NCI-H1417 treated with DMSO at 0.1 percent for 48 hours (cell line): ENCODE measurements around the gene NAIP.
"Not testable (repeated sequence)": the region's sequence is repeated elsewhere in the genome, so short reads cannot be mapped to it uniquely, and the experiment has no call there.

Experiments
- DNase-seq: peaks from one replicate; lab custom pipeline; 2025; lab: John Stamatoyannopoulos, UW

NAIP gene

DNA sequence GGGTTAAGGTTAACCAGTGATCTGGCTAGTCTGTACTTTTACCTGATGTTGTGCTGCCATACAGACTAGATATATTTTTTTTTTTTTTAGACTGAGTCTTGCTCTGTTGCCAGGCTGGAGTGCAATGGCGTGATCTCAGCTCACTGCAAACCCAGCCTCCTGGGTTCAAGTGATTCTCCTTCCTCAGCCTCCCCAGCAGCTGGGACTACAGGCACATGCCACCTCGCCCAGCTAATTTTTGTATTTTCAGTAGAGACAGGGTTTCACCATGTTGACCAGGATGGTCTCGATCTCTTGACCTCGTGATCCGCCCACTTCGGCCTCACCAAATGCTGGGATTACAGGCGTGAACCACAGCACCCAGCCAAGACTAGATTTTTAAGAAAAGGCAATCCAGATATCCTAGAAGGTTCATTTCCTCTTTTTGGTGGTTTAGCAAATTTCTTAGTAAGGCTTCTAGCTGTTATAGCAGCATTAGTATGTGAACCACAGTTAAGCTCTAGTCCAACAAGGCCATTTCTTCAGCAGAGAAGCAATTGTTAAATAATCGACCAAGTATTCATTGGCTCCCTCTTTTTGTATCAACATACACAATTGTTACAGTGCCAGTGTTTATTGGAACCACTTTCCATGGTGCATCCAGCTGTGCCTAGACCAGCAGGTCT is at the start of gene NAIP:
Gene NAIP, minus strand, starts transcription at position 51 of the 665 bp plus-strand sequence. CDS start 12,424 bp downstream, outside the sequence.
- DNase-seq, result not testable (repeated sequence)

DNA sequence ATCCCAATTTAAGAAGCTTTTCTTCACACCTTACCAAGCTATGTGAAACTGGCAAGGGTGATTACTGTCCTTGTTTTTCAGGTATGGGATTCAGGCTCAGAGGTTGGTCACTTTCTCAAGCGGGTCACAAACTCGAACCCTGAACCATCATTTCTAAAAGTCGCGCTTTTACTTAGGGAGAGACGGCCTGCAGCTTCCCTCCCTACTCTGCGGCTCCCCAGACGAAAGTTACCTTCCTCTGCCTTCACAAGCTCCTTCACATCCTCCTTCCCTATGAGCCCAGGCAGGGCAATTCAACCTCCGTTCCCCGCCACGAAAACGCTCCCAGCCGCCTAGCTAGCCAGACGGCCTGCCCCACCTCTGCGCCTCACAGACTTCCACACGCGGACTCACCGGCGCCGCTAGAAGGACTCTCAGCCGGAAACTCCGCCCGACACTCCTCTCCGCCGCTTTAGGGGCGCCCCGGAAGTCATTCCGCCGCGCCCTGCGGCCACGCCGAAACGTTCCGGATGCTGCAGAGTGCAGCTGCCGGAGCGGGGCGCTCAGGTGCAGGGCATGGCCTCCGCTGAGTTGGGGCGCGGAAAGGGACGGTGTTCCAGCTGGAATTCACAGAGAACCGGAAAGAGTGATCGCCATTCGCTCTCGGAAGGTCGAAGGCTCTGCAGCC is 42.3 kb upstream of the NAIP start, which contains the start of gene GTF2H2:
Gene GTF2H2, minus strand, starts transcription at position 415 of the 667 bp plus-strand sequence. CDS start 4,913 bp downstream, outside the sequence.
- DNase-seq, result not testable (repeated sequence)

- DNase-seq, result not testable (repeated sequence)
These were observed 36.2 kb upstream of the NAIP start for GRCh38 chr5:71061322-71061721.

DNA sequence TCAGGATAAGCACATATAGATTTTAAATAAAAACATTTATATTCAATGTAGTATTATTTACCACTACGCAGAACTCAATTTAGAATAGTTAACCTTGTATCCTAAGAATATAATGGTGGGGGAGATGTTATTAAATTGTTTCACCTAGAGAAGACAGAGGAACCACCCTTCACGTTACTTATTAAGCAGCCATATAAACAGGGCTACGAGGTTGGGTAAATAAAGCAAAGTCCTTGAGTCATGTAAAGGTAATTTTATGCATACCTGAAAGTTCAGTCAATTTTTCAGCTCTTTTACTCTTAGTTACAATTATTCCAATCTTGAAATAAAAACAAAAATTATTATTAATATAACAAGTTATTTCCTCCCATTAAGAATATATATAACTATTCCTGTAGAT is 34.3 kb upstream of the NAIP start:
- not testable (repeated sequence) for DNase-seq

GRCh38 chr5:71044808-71045207 is 19.7 kb upstream of the NAIP start:
- not testable (repeated sequence) for DNase-seq

GRCh38 chr5:71044128-71044527 is 19.0 kb upstream of the NAIP start:
- not testable (repeated sequence) for DNase-seq

GRCh38 chr5:71031046-71031776 is 6.1 kb upstream of the NAIP start:
- not testable (repeated sequence) for DNase-seq

- DNase-seq, result not testable (repeated sequence)
These were observed 4.5 kb downstream of the NAIP start for GRCh38 chr5:71020643-71021042.

GRCh38 chr5:71018376-71019005 is 6.6 kb downstream of the NAIP start:
- not testable (repeated sequence) for DNase-seq

DNA sequence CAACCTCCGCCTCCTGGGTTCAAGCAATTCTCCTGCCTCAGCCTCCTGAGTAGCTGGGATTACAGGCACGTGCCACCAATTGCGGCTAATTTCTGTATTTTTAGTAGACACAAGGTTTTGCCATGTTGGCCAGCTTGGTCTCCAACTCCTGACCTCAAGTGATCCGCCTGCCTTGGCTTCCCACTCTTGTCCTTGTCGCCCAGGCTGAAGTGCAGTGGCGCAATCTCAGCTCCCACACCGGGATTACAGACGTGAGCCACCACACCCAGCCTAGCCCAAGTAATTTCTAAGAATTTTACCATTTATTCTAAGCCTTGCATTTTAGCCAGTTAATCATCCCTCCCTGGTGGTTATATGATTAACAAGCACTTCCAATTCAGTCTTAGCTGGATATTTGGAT is 11.0 kb downstream of the NAIP start:
- DNase-seq, result no peak

DNA sequence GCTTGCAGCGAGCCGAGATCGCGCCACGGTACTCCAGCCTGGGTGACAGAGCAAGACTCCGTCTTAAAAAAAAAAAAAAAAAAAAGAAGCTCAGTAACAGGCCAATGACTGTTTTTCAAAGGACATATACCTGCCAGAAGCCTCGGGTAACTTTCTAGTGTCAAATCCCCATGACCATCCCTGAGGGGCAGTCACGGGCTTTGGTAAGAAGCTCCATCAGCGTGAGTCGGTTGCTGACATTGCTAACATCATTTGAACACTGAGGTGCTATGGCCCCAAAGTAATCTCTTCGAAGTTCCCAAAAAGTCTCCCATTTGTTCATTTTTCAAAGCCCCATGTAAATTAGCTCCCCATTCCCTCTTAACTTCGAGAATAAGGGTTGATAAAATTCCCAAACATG is 11.6 kb downstream of the NAIP start:
- no peak for DNase-seq

- no peak for DNase-seq
These were observed 13.8 kb downstream of the NAIP start for GRCh38 chr5:71011194-71011792.

DNA sequence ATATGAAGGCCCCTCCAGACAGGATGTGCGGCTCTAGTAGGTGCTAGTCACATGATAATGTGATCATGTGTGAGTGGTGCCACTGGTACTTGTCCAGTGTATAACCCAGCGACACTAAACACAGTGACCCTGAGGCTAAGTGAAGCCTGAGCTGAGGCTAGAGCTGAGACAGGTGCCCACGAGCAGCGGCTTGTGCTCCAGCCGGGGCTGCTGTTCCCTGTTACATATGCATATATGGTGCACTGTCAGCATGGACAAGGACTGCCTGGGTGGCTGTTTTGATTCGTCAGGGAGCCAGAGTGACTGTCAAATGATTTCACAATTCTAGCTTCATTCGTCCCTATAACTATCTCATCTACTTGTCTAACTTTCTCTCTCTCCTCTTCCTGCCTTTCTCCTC is 18.2 kb downstream of the NAIP start:
- not testable (repeated sequence) for DNase-seq

GRCh38 chr5:70984882-70985281 is 40.3 kb downstream of the NAIP start:
- DNase-seq, result not testable (repeated sequence)

DNA sequence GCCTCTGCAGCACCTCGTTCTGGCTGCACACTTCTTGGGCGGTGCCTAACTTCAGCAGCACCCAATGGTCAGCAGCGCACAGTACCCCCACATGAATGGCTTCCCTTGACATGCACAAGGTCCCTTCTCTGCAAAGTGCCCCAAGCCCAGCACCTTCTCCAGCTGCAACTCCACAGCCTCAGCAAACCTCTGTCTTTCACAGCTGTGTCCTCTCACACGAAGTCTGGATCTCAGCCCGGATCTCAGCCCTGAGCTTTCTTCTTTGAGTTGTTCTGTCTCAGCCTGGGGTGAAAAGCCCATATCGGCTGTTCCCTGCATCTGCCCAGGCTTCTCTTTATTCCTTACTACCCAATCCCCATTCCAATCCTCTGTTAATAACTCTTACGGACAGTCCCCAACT is 57.9 kb downstream of the NAIP start:
- not testable (repeated sequence) for DNase-seq

DNA sequence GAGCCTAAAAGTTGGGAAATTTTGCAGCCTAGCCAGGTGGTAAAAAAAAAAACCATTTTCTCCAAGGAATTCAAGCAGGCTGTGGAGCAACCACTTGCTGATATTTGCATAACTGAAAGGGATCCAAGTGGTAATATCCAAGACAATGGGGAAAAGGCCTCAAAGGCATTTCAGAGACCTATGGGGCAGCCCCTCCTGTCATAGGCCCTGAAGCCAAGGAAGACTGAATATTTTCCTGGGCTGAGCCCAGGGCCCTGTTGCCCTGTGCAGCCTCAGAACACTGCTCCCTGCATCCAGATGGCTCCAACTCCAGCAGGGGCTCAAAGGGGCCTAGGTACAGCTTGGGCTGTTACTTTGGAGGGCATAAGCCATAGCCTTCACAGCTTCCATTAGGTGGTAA is 60.6 kb downstream of the NAIP start:
- DNase-seq, result not testable (repeated sequence)

- DNase-seq, result not testable (repeated sequence)
These were observed 72.1 kb downstream of the NAIP start for GRCh38 chr5:70953068-70953467.

DNA sequence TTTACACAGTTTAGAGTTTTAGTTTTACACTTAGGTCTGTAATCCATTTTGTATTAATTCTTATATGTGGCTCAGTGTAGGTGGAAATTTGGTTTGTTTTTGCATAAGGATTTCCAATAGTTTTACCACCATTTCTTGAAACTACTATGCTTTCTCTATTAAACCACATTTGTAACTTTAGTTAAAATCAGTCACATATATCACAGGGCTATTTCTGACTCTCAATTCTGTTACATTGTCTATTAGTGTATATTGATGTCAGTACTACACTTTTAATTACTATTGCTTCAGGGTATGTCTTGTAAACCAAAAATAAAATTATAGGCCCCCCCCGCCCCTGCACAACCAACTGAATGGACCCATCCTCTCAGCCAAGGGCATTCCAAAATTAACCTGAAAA is 92.6 kb downstream of the NAIP start:
- not testable (repeated sequence) for DNase-seq

GRCh38 chr5:70931709-70932368 is 93.3 kb downstream of the NAIP start:
- DNase-seq, result not testable (repeated sequence)

DNA sequence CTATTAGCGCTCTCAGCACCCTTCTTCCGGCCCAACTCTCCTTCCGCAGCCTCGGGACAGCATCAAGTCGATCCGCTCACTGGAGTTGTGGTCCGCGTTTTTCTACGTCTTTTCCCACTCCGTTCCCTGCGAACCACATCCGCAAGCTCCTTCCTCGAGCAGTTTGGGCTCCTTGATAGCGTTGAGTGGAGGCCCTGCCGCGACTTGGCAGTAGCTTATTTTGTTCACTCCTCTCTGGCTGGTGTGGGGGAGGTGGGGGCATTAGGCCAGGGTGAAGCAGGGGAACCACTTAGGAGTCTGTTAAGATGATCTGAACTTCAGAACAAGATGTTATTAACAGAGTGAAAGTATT is 100.0 kb downstream of the NAIP start:
- DNase-seq, result not testable (repeated sequence)
